GM12873 (cell line): ENCODE measurements around the gene SH2D1A.
A peak's percentile ranks its signal among the peaks of the same experiment; 100 is the strongest.

Source experiments
- TF ChIP-seq, protein P1 (sequence below): IDR thresholded peaks from 2 replicates; pipeline ENCODE4 v1.5.1; 2012; ENCODE audit warnings: low read depth, mild to moderate bottlenecking, moderate library complexity, low read length, control low read depth; ENCODE audit not compliant: insufficient read depth; ENCODE audit errors: missing control alignments

The SH2D1A gene

DNA sequence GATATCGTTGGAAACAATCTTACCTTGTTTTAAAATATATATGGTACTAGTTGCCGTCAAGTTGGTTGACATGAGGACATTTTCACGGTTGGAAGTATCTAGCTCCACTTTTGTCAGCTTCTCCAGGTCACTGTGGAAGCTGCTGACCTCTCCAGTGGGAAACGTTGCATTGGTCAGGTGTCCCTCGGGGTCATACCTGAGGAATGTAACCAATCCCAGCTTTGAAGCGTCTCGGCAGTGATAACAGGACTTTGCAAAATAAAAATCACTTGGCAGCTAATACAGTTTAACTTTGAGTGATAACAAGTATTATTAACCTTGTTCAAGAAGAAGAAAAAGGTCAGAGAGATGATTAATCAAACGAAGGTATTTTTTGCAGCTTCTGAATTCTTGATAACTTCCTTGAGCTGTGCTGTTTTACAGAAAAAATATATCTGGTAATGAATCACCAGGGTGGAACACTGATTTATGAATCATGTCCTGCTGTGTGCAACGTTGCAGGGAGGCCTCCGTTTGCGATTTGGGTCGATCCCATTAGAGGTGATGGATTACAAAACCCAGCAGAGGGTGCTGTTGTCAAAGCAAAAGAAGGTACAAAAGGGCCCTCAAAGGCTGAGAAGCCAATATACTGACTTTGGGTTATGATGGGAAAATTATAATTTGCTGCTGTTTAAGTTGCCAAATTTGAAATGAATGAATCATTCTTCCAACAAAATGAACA is 60.1 kb downstream of the SH2D1A start:
- TF ChIP-seq, protein P1, sequence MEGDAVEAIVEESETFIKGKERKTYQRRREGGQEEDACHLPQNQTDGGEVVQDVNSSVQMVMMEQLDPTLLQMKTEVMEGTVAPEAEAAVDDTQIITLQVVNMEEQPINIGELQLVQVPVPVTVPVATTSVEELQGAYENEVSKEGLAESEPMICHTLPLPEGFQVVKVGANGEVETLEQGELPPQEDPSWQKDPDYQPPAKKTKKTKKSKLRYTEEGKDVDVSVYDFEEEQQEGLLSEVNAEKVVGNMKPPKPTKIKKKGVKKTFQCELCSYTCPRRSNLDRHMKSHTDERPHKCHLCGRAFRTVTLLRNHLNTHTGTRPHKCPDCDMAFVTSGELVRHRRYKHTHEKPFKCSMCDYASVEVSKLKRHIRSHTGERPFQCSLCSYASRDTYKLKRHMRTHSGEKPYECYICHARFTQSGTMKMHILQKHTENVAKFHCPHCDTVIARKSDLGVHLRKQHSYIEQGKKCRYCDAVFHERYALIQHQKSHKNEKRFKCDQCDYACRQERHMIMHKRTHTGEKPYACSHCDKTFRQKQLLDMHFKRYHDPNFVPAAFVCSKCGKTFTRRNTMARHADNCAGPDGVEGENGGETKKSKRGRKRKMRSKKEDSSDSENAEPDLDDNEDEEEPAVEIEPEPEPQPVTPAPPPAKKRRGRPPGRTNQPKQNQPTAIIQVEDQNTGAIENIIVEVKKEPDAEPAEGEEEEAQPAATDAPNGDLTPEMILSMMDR: peak; percentile 56

DNA sequence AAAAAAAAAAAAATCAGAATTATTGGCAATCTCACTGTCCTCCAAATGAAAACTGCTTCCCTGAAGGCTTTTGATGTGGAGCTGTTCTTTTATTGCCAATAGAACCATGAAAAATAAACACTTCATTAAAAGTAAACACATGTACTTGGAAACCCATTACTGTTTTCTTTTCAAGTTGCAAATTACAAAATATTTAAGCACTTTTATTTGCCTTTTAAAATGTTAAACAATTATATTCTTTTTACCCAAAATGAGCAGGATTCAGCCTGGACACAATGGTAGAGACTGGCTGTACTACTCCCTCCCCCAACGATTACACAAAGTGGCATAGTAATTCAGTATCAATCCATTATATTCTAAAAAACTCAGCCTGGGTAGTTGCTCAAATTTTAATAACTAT is 60.9 kb downstream of the SH2D1A start:
- TF ChIP-seq, protein P1: no peak

DNA sequence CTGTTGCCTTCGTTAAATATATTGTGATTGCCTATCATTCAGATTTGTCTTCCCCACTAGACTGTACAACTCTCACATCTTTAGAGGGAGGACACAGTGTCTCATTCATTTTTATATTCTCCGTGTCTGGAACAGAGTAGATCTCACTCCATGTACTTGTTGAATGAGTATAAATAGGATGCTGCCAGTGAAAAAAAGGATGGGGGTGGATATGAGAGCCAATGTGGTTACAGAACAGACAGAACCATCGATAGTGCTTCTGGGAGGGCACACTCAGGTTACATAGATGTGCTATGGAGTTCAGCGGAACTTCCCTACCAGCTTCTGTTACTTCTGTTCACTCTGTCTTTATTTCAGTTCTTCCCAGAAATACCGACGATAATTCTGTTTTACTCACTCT is 66.9 kb downstream of the SH2D1A start:
- TF ChIP-seq, protein P1: no peak

DNA sequence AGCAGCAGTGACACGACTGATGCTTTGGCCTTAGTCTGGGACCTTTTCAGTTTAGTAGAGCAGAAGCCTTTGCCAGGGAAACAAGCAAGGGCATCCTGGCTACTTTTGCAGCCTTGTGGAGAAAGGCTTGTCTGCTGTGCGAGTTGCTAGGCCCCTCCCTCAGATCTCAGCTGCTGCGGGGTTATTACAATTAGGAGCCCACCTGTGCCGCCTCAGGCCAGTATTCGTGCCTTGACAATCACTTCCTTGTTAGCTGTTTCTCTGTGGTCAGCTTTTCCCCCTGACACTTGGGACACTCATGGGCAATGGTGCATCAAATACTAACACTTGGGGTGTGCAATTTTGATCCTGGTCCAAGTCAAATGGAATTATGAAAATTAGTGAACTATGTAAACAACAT is 67.9 kb downstream of the SH2D1A start:
- TF ChIP-seq, protein P1: no peak

DNA sequence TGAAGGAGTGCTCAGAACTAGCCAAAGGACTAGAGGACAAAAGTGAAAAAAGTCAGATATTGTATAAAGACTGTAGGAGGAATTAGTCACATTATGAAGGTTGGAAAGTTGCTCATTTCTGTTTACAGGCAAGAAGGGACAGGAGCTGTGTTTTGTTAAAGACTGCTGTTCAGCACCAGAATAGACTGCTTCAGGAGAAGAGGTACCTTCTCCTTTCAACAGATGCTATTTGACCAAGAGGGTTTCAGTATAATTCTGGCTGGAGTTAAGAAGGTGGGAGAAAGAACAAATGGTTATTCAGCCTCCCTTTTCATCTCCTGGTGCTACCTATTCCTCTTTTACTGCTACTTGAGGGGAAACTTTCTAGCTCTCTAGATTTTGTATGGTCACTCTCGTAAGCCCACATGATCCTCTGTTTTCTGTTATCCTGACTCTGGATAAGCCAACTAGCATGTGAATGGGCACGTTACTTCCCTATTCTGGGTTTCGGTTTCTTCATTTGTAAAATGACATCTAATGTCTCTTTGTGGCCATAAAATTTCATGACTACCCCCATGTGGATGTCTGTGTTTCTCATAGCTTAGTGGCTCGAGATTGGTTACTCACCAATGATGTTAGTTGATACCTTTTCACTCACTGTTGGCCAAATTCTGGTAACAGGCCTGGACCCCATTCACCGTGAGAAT is 68.9 kb downstream of the SH2D1A start:
- TF ChIP-seq, protein P1: no peak

DNA sequence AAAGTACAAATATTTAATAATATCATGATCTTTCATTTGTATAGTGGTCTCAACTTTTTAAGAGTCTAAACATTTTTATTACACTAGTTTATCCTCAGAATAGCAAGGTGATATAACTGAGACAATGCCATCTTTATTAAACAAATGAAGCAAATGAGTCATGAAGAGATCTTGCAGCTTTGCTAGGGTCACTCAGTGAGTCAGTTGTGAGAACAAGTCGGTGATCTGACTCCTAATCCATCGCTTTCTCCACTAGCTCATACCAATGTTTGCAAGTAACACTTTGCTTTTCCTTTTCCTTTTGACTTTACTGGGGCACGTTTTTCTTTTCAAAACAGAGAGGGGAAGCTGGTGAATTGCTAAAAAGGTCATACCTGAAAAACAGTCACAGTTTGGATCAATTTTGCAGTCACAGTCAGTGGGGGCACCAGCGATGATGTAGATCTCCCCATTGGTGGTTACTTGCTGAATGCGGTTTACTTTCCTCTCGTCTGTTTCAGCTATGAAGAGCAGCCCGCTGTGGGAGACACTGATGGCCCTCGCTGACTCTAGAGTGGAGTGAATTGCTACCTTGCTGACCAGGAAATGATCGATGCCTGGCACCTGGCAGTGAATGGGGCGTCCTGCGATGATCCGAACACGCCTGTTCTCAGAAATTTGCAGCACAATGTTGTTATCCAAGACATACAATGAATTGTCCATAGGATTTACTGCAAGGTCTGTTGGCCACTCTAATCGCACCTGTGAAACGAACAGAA is 75.7 kb downstream of the SH2D1A start:
- TF ChIP-seq, protein P1: no peak
